ENCODE measurements around the gene ZNF133.

DNA sequence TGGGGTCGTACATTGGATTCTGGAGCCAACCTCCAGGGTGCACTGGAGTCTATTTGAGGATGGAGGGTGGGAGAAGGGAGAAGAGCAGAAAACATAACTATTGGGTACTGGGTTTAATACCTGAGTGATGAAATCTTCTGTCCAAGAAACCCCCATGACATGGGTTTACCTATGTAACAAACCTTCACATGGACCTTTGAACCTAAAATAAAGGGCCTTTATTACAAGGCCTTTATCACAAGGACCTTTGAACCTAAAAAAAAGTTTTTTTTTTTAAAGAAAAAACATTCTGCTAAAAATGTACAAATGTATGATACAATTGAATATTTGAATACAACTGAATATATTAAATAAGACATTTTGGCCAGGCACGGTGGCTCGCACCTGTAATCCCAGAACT is 38.1 kb upstream of the ZNF133 start:
- no peak for TF ChIP-seq CTCF (IDR thresholded peaks at IDR 0.05)
- TF ChIP-seq, protein P1, sequence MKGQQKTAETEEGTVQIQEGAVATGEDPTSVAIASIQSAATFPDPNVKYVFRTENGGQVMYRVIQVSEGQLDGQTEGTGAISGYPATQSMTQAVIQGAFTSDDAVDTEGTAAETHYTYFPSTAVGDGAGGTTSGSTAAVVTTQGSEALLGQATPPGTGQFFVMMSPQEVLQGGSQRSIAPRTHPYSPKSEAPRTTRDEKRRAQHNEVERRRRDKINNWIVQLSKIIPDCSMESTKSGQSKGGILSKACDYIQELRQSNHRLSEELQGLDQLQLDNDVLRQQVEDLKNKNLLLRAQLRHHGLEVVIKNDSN (CRISPR knock-in tag; IDR thresholded peaks at IDR 0.05): no peak
- TF ChIP-seq KAT7 (CRISPR knock-in tag; IDR thresholded peaks at IDR 0.05; ENCODE audit: borderline replicate concordance): no peak
- TF ChIP-seq, protein P2, sequence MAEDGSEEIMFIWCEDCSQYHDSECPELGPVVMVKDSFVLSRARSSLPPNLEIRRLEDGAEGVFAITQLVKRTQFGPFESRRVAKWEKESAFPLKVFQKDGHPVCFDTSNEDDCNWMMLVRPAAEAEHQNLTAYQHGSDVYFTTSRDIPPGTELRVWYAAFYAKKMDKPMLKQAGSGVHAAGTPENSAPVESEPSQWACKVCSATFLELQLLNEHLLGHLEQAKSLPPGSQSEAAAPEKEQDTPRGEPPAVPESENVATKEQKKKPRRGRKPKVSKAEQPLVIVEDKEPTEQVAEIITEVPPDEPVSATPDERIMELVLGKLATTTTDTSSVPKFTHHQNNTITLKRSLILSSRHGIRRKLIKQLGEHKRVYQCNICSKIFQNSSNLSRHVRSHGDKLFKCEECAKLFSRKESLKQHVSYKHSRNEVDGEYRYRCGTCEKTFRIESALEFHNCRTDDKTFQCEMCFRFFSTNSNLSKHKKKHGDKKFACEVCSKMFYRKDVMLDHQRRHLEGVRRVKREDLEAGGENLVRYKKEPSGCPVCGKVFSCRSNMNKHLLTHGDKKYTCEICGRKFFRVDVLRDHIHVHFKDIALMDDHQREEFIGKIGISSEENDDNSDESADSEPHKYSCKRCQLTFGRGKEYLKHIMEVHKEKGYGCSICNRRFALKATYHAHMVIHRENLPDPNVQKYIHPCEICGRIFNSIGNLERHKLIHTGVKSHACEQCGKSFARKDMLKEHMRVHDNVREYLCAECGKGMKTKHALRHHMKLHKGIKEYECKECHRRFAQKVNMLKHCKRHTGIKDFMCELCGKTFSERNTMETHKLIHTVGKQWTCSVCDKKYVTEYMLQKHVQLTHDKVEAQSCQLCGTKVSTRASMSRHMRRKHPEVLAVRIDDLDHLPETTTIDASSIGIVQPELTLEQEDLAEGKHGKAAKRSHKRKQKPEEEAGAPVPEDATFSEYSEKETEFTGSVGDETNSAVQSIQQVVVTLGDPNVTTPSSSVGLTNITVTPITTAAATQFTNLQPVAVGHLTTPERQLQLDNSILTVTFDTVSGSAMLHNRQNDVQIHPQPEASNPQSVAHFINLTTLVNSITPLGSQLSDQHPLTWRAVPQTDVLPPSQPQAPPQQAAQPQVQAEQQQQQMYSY (CRISPR knock-in tag; IDR thresholded peaks at IDR 0.05): no peak
- TF ChIP-seq PREB (CRISPR knock-in tag; IDR thresholded peaks at IDR 0.05; ENCODE audit: borderline replicate concordance): no peak
- TF ChIP-seq CDX4 (CRISPR knock-in tag; IDR thresholded peaks at IDR 0.05; ENCODE audit: borderline replicate concordance): no peak
- TF ChIP-seq E2F5 (CRISPR knock-in tag; IDR thresholded peaks at IDR 0.05): no peak
- TF ChIP-seq, protein P3, sequence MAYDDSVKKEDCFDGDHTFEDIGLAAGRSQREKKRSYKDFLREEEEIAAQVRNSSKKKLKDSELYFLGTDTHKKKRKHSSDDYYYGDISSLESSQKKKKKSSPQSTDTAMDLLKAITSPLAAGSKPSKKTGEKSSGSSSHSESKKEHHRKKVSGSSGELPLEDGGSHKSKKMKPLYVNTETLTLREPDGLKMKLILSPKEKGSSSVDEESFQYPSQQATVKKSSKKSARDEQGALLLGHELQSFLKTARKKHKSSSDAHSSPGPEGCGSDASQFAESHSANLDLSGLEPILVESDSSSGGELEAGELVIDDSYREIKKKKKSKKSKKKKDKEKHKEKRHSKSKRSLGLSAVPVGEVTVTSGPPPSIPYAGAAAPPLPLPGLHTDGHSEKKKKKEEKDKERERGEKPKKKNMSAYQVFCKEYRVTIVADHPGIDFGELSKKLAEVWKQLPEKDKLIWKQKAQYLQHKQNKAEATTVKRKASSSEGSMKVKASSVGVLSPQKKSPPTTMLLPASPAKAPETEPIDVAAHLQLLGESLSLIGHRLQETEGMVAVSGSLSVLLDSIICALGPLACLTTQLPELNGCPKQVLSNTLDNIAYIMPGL (CRISPR knock-in tag; IDR thresholded peaks at IDR 0.05): no peak
- no peak for TF ChIP-seq SP1 (CRISPR knock-in tag; conservative IDR thresholded peaks at IDR 0.05)
- no peak for TF ChIP-seq ATF6 (CRISPR knock-in tag; IDR thresholded peaks at IDR 0.05)

Measured in WTC11 (cell line).